Liver (tissue), 9 donors: ENCODE results near the gene NTM. TPM values are rescaled to one million over a fixed set of nuclear protein-coding genes. Genes with fewer than 3 reads are reported as not detected.

Experiments
- DNase-seq: peaks from one replicate; pipeline ENCODE4 v3.0.0-alpha.2; 2017; ENCODE audit warnings: low spot score
- H3K27ac ChIP-seq, 2 donors: one replicate each; pipeline ENCODE4 v1.7.0; 2013; ENCODE audit warnings: inconsistent platforms in 2 of 2, low read length in 2 of 2, control low read depth in 1 of 2, low read depth in 1 of 2, mild to moderate bottlenecking in 1 of 2
- H3K27me3 ChIP-seq, 4 donors: one replicate each; pipeline versions ENCODE4 v1.6.1 to v1.7.0; 2013; ENCODE audit warnings: low read length in 3 of 4, inconsistent platforms in 1 of 4, mild to moderate bottlenecking in 1 of 4, moderate library complexity in 1 of 4; ENCODE audit not compliant: control insufficient read depth in 4 of 4, insufficient read depth in 4 of 4
- H3K36me3 ChIP-seq, 4 donors: one replicate each; pipeline versions ENCODE4 v1.6.1 to v1.7.0; 2013; ENCODE audit warnings: low read length in 3 of 4, mild to moderate bottlenecking in 3 of 4, low read depth in 1 of 4, moderate library complexity in 1 of 4; ENCODE audit not compliant: control insufficient read depth in 4 of 4, insufficient read depth in 3 of 4
- H3K4me1 ChIP-seq, 4 donors: one replicate each; pipeline versions ENCODE4 v1.6.1 to v1.7.0; 2013; ENCODE audit warnings: low read length in 3 of 4, mild to moderate bottlenecking in 3 of 4, moderate library complexity in 1 of 4; ENCODE audit not compliant: control insufficient read depth in 4 of 4, insufficient read depth in 4 of 4
- H3K4me3 ChIP-seq, 3 donors: one replicate each; pipeline versions ENCODE4 v1.6.1 to v1.7.0; 2013; ENCODE audit warnings: low read length in 3 of 3, control low read depth in 1 of 3, low read depth in 1 of 3, mild to moderate bottlenecking in 1 of 3
- H3K9ac ChIP-seq, 2 donors: one replicate each; pipeline ENCODE4 v1.7.0; 2013; ENCODE audit warnings: low read length in 2 of 2, mild to moderate bottlenecking in 2 of 2, moderate library complexity in 2 of 2, control low read depth in 1 of 2, low read depth in 1 of 2
- H3K9me3 ChIP-seq, 4 donors: one replicate each; pipeline versions ENCODE4 v1.6.1 to v1.7.0; 2013; ENCODE audit warnings: low read length in 3 of 4; ENCODE audit not compliant: control insufficient read depth in 4 of 4
- ATF3 ChIP-seq: IDR thresholded peaks from 2 replicates; pipeline ENCODE4 v1.6.1; 2016; ENCODE audit warnings: antibody characterized with exemption
- CTCF ChIP-seq: fragments of 150-350 bp; IDR thresholded peaks from 2 replicates; pipeline ENCODE4 v1.5.1; 2017; ENCODE audit warnings: improper control_type of control experiment, low read depth, low read length; ENCODE audit not compliant: missing input control
- EGR1 ChIP-seq, 2 donors: IDR thresholded peaks; 2 replicates each; pipeline ENCODE4 v1.6.1; 2016 to 2018; ENCODE audit warnings: antibody characterized with exemption in 2 of 2, low read depth in 2 of 2
- FOXA1 ChIP-seq: IDR thresholded peaks from 2 replicates; pipeline ENCODE4 v1.6.1; 2016; ENCODE audit warnings: antibody characterized with exemption
- FOXA2 ChIP-seq: IDR thresholded peaks from 2 replicates; pipeline ENCODE4 v1.6.1; 2016; ENCODE audit warnings: antibody characterized with exemption
- GABPA ChIP-seq, 2 donors: IDR thresholded peaks in 1 of 2; conservative IDR thresholded peaks in 1 of 2; 2 replicates each; pipeline ENCODE4 v1.6.1; 2016; ENCODE audit warnings: antibody characterized with exemption in 2 of 2, mild to moderate bottlenecking in 1 of 2, moderate library complexity in 1 of 2
- HNF4A ChIP-seq, 2 donors: conservative IDR thresholded peaks; 2 replicates each; pipeline ENCODE4 v1.6.1; 2016; ENCODE audit warnings: antibody characterized with exemption in 2 of 2, mild to moderate bottlenecking in 2 of 2
- HNF4G ChIP-seq: IDR thresholded peaks from 2 replicates; pipeline ENCODE4 v1.6.1; 2016; ENCODE audit warnings: antibody characterized with exemption
- JUND ChIP-seq, 2 donors: IDR thresholded peaks; 2 replicates each; pipeline ENCODE4 v1.6.1; 2016; ENCODE audit warnings: antibody characterized with exemption in 2 of 2
- MAX ChIP-seq: IDR thresholded peaks from 2 replicates; pipeline ENCODE4 v1.6.1; 2016; ENCODE audit warnings: antibody characterized with exemption
- NR2F2 ChIP-seq: IDR thresholded peaks from 2 replicates; pipeline ENCODE4 v1.6.1; 2016; ENCODE audit warnings: antibody characterized with exemption
- RAD21 ChIP-seq, 2 donors: IDR thresholded peaks; 2 replicates each; pipeline ENCODE4 v1.6.1; 2016; ENCODE audit warnings: antibody characterized with exemption in 2 of 2, mild to moderate bottlenecking in 2 of 2
- REST ChIP-seq: IDR thresholded peaks from 2 replicates; pipeline ENCODE4 v1.6.1; 2016; ENCODE audit warnings: antibody characterized with exemption, mild to moderate bottlenecking
- RXRA ChIP-seq, 2 donors: IDR thresholded peaks; 2 replicates each; pipeline ENCODE4 v1.6.1; 2017 to 2018; ENCODE audit warnings: antibody characterized with exemption in 2 of 2, mild to moderate bottlenecking in 1 of 2
- SP1 ChIP-seq: IDR thresholded peaks from 2 replicates; pipeline ENCODE4 v1.6.1; 2018; ENCODE audit warnings: antibody characterized with exemption, mild to moderate bottlenecking
- TAF1 ChIP-seq: conservative IDR thresholded peaks from 2 replicates; pipeline ENCODE4 v1.6.1; 2016; ENCODE audit warnings: antibody characterized with exemption, mild to moderate bottlenecking
- YY1 ChIP-seq: IDR thresholded peaks from 2 replicates; pipeline ENCODE4 v1.6.1; 2016; ENCODE audit warnings: antibody characterized with exemption, mild to moderate bottlenecking
- ZBTB33 ChIP-seq: IDR thresholded peaks from 2 replicates; pipeline ENCODE4 v1.6.1; 2016; ENCODE audit warnings: antibody characterized with exemption
- WGBS: extraction: QIAGEN DNeasy Blood & Tissue Kit; methylation state at CpG from one replicate; pipeline ENCODE4 v1.1.7; 2013; 5-methylcytosine and 5-hydroxymethylcytosine counted together
- polyA plus RNA-seq, 2 donors: library from polyadenylated mRNA; stranded (reverse) in 1 of 2; unstranded in 1 of 2; fragments of 200-250 nt in 1 of 2; fragments of >200 nt in 1 of 2; fragmentation: Nextera tagmentation in 1 of 2; extraction: Ambion mirVana in 1 of 2; gene quantifications; one replicate each; pipeline versions ENCODE4 v1.2.1 to v1.2.3, GENCODE V29; 2013 to 2015
- total RNA-seq, 2 donors: library from RNA; depleted of rRNA; stranded (reverse); fragments of >200 nt; gene quantifications; one replicate each; pipeline ENCODE4 v1.2.3, GENCODE V29; 2014
- donor health status: healthy.
- donor health status: healthy.
- donor health status: healthy.
- donor health status: healthy.
- donor health status: healthy.

The NTM gene
- total and polyA plus RNA-seq, 4 donors, result 0.08 to 1.1 (median 0.08) TPM; not detected in 1

- no peak for TF ChIP-seq HNF4A (conservative IDR thresholded peaks at IDR 0.05)
- TF ChIP-seq CTCF, result no peak
- no peak for TF ChIP-seq RXRA (IDR thresholded peaks at IDR 0.05)
- no peak for TF ChIP-seq NR2F2
- no peak for TF ChIP-seq TAF1
- no peak for TF ChIP-seq HNF4G
- TF ChIP-seq JUND (IDR thresholded peaks at IDR 0.05), result no peak
- TF ChIP-seq FOXA2, result no peak
- TF ChIP-seq FOXA1, result no peak
- TF ChIP-seq YY1, result no peak
- no peak for TF ChIP-seq MAX
- no peak for TF ChIP-seq ZBTB33
- no peak for TF ChIP-seq ATF3
- no peak for TF ChIP-seq RAD21 (IDR thresholded peaks at IDR 0.05)
- no peak for DNase-seq
- WGBS, result 76% methylated on average over 3 of the region's 3 CpGs
These were observed 268.5 kb downstream of the NTM start for GRCh38 chr11:131638889-131639288.

GRCh38 chr11:131640320-131640719 is 269.9 kb downstream of the NTM start:
- DNase-seq, result no peak
- no peaks in the 10 kb centered on the region for H3K4me1 ChIP-seq
- no peak overlapping the region for H3K27ac ChIP-seq
- no peaks in the 10 kb centered on the region for H3K9me3 ChIP-seq
- TF ChIP-seq CTCF (no peak), FOXA2 (no peak), SP1 (no peak), HNF4A (conservative IDR thresholded peaks at IDR 0.05) (no peak), EGR1 (IDR thresholded peaks at IDR 0.05; ENCODE audit: low read depth in 2 of 2) (no peak), FOXA1 (no peak), RXRA (IDR thresholded peaks at IDR 0.05) (no peak), JUND (IDR thresholded peaks at IDR 0.05) (no peak), ZBTB33 (no peak), RAD21 (IDR thresholded peaks at IDR 0.05) (no peak), NR2F2 (no peak), YY1 (no peak), REST (no peak), TAF1 (no peak), GABPA (IDR thresholded peaks at IDR 0.05 in 1 of 2, conservative IDR thresholded peaks at IDR 0.05 in 1 of 2) (no peak), MAX (no peak), ATF3 (no peak)
- peaks cover 0 to 5% (median 0%) of the 10 kb centered on the region in 4 donors for H3K27me3 ChIP-seq
- no peaks in the 10 kb centered on the region for H3K36me3 ChIP-seq
- no peak overlapping the region for H3K9ac ChIP-seq
- WGBS, result 40% methylated on average over 5 of the region's 5 CpGs
- no peak overlapping the region for H3K4me3 ChIP-seq

More at GRCh38 chr11:131638889-131639288, 268.5 kb downstream of the NTM start:
- Histone ChIP-seq H3K36me3 (no peaks in the 10 kb centered on the region), H3K4me1 (no peaks in the 10 kb centered on the region), H3K27ac (no peak overlapping the region), H3K9me3 (no peaks in the 10 kb centered on the region), H3K9ac (no peak overlapping the region), H3K4me3 (no peak overlapping the region), H3K27me3 (peaks cover 0 to 6% (median 0%) of the 10 kb centered on the region in 4 donors)
